ENCODE data around the gene MRPL12.

Gene MRPL12

GRCh38 chr17:81703747-81704654, 834 bp downstream of the MRPL12 start:
- H3K4me3 ChIP-seq (ENCODE audit: low read depth, low read length), result peak overlapping the region; percentile 93
- no peak for TF ChIP-seq CTCF (IDR thresholded peaks at IDR 0.05; ENCODE audit: low read depth, low read length)

GRCh38 chr17:81705518-81706231, 2.5 kb downstream of the MRPL12 start:
- TF ChIP-seq CTCF (IDR thresholded peaks at IDR 0.05; ENCODE audit: low read depth, low read length), result no peak
- no peak overlapping the region for H3K4me3 ChIP-seq (ENCODE audit: low read depth, low read length)

DNA sequence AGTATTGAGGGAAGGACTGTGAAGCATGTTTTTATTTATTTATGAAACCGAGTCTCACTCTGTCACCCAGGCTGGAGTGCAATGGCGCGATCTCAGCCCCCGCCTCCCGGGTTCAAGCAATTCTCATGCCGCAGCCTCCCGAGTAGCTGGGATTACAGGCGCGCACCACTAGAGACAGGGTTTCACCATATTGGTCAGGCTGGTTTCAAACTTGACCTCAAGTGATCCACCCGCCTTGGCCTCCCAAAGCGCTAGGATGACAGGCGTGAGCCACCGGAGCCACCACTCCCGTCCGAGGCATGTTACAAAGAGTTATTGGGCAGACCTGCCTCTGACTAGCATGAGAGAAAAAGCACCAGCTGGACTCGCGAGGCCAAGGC, 3.1 kb downstream of the MRPL12 start:
- no peak for TF ChIP-seq CTCF (IDR thresholded peaks at IDR 0.05; ENCODE audit: low read depth, low read length)
- no peak overlapping the region for H3K4me3 ChIP-seq (ENCODE audit: low read depth, low read length)

- no peak overlapping the region for H3K4me3 ChIP-seq (ENCODE audit: low read depth, low read length)
- no peak for TF ChIP-seq CTCF (IDR thresholded peaks at IDR 0.05; ENCODE audit: low read depth, low read length)
These were observed 3.8 kb downstream of the MRPL12 start for GRCh38 chr17:81706757-81707624.

DNA sequence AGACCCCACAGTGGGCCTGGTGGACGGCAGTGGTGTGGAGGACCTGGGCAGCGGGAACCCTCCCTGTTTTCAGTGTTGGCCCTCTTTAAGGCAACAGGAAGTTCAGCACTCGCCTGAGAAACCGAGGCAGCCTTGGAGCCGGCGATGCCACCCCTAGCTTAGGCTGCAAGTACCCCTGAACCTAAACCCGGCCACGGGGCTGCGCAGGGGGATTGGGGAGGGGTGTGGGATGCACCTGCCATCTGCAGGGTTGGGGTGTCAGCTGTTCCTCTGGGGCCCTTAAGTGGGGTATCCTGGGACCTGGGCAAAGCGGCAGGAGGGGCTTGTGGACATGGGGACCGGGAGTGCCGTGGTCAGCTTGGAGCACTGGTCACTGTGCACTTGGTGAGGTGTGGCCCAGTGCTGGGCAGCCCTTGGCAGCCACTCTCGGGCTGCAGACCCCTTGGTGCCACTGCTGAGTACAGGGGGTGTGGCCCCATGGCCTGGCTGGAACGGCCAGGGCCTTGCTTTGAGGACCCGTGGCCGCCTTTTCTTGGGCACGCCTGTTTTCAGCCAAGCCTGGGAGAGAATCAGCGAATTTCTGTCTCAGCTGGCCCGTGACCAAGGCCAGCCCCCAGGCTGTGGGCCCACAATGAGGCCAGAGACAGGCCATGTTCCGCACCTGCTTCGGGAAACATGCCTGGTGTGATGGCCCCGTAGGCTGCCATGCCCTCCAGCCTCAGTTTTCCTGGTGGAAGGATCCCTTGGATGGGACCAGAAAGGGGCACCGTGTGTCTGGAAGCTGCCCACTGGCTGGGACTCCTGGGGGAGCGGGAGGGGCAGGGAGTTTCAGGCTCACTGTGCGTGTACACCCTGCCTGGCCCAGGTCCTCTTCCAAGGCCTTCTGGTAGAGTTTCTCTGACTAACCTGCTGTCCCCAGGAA, 4.8 kb downstream of the MRPL12 start:
- H3K4me3 ChIP-seq (ENCODE audit: low read depth, low read length), result no peak overlapping the region
- no peak for TF ChIP-seq CTCF (IDR thresholded peaks at IDR 0.05; ENCODE audit: low read depth, low read length)

GRCh38 chr17:81708739-81709185, 5.6 kb downstream of the MRPL12 start:
- no peak for TF ChIP-seq CTCF (IDR thresholded peaks at IDR 0.05; ENCODE audit: low read depth, low read length)
- no peak overlapping the region for H3K4me3 ChIP-seq (ENCODE audit: low read depth, low read length)
